GM19328 (cell line): Measurements from ENCODE around the gene SORBS2.

ENCODE experiments used
- ATAC-seq: cut with Tn5 transposase; IDR thresholded peaks from one replicate; pipeline ENCODE4 v1.9.1; 2021; ENCODE audit warnings: mild to moderate bottlenecking, moderate library complexity; ENCODE audit not compliant: unreplicated experiment

Gene SORBS2

GRCh38 chr4:185683222-185683621, 128.8 kb downstream of the SORBS2 start:
- ATAC-seq: no peak

- no peak for ATAC-seq
Measured at GRCh38 chr4:185682236-185682635, 129.8 kb downstream of the SORBS2 start.

- ATAC-seq: no peak
Measured at GRCh38 chr4:185681604-185682003, 130.4 kb downstream of the SORBS2 start.

- ATAC-seq: no peak
Measured at GRCh38 chr4:185680617-185681016, 131.4 kb downstream of the SORBS2 start.

- ATAC-seq: no peak
Measured at GRCh38 chr4:185679523-185679922, 132.5 kb downstream of the SORBS2 start.

GRCh38 chr4:185677637-185678314, 134.2 kb downstream of the SORBS2 start:
- no peak for ATAC-seq

GRCh38 chr4:185672618-185673017, 139.4 kb downstream of the SORBS2 start:
- no peak for ATAC-seq

GRCh38 chr4:185672151-185672550, 139.8 kb downstream of the SORBS2 start:
- ATAC-seq: no peak

- no peak for ATAC-seq
Measured at GRCh38 chr4:185671496-185671895, 140.5 kb downstream of the SORBS2 start.

GRCh38 chr4:185671066-185671465, 140.9 kb downstream of the SORBS2 start:
- no peak for ATAC-seq

GRCh38 chr4:185669288-185669687, 142.7 kb downstream of the SORBS2 start:
- ATAC-seq: no peak

- ATAC-seq: no peak
Measured at GRCh38 chr4:185666156-185666555, 145.8 kb downstream of the SORBS2 start.

GRCh38 chr4:185665655-185666054, 146.3 kb downstream of the SORBS2 start:
- no peak for ATAC-seq

GRCh38 chr4:185664481-185664880, 147.5 kb downstream of the SORBS2 start:
- no peak for ATAC-seq

GRCh38 chr4:185662030-185662778, 149.8 kb downstream of the SORBS2 start:
- ATAC-seq: no peak

GRCh38 chr4:185660340-185660739, 151.7 kb downstream of the SORBS2 start:
- no peak for ATAC-seq

- no peak for ATAC-seq
Measured at GRCh38 chr4:185657699-185658098, 154.3 kb downstream of the SORBS2 start.

- ATAC-seq: no peak
Measured at GRCh38 chr4:185657183-185657582, 154.8 kb downstream of the SORBS2 start.

- no peak for ATAC-seq
Measured at GRCh38 chr4:185656467-185656931, 155.5 kb downstream of the SORBS2 start.

- no peak for ATAC-seq
Measured at GRCh38 chr4:185654965-185655554, 156.9 kb downstream of the SORBS2 start.

GRCh38 chr4:185654311-185654710, 157.7 kb downstream of the SORBS2 start:
- ATAC-seq: no peak

GRCh38 chr4:185651851-185652250, 160.1 kb downstream of the SORBS2 start:
- ATAC-seq: no peak
